Myocyte (in vitro differentiated cells): ENCODE results near the gene HMG20A. TPM values are rescaled to one million over a fixed set of nuclear protein-coding genes. Genes with fewer than 3 reads are reported as not detected.

Experiments
- DNase-seq: peaks from one replicate; pipeline ENCODE4 v3.0.0-alpha.2; 2012; ENCODE audit warnings: low read depth
- total RNA-seq: library from RNA; depleted of rRNA; stranded (reverse); fragments of >200 nt; gene quantifications from 2 replicates; pipeline ENCODE4 v1.2.3, GENCODE V29; 2014

The HMG20A gene
- total RNA-seq, 1 donor from 2014 or later = 36.6 TPM

- DNase-seq = no peak
These were observed 94.1 kb downstream of the HMG20A start for GRCh38 chr15:77514641-77515402.

DNA sequence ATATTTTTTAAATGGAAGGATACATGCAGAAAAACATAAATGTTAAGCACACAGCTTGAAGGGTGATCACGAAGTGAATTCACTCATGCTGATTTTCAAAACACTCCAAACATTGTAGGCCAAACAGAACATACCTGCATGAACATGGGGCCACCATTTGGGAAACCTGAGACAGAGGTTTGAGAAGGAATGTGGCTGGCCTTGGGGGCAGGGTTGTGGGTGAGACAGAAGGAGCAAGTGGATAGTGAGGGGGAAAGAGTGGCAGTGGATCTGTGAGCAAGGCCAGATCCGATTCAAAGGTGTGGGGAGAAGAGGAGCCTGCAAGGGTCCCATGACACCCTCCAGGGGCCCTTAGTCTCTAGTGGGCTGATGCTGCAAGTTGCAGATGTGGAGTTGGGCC is 94.9 kb downstream of the HMG20A start:
- no peak for DNase-seq

DNA sequence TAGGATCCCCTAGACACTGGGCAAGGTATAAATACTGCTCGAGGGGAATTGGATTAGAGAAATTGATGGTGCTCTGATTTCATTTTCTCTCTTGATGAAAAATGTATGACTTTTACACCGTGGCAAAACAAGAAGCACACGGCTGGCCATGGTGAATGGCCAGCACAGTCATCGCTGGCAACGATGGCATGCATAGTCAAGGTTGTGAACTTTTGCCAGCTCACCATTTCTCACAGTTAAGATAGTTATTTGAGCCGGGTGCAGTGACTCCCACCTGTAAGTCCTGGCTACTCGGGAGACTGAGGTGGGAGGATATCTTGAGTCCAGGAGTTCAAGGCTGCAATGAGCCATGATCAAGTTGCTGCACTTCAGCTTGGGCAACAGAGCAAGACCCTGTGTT is 95.4 kb downstream of the HMG20A start:
- no peak for DNase-seq

- DNase-seq = no peak
These were observed 96.1 kb downstream of the HMG20A start for GRCh38 chr15:77516786-77517185.

DNA sequence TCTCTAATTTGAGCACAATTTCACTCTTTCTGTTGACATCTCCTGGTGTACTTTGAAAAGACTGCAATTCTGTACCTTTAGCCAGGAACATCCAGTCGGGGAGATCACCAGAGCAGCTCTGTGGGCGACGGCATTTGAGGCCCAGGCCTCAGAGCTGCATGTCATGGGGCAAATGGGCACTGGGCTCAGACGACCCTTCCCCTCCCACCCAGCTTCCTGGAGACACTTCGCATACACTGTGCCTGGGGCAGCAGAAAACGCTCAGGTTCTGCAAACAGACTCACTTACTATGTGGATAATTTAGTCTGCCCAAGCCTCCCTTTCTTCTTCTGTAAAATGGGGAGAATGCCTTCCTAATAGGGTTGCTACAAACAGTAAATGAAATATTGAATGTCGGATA is 96.9 kb downstream of the HMG20A start:
- DNase-seq = no peak

GRCh38 chr15:77518458-77518857 is 97.8 kb downstream of the HMG20A start:
- no peak for DNase-seq

DNA sequence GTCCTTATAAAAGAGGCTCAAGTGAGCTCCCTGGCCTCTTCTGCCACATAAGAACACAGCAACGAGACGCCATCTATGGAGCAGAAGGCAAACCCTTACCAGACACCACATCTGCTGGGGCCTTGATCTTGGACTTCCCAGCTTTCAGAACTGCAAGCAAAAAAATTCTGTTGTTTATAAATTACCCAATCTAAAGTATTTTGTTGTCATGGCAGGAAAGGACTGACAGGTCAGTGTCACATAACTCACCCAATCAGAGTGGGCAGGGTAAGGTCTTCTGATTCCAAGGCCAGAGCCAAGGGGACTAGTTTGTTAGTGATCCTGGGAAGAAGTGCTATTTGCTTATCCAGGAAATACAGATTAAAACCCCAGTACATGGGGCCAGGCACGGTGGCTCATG is 98.9 kb downstream of the HMG20A start:
- no peak for DNase-seq

DNA sequence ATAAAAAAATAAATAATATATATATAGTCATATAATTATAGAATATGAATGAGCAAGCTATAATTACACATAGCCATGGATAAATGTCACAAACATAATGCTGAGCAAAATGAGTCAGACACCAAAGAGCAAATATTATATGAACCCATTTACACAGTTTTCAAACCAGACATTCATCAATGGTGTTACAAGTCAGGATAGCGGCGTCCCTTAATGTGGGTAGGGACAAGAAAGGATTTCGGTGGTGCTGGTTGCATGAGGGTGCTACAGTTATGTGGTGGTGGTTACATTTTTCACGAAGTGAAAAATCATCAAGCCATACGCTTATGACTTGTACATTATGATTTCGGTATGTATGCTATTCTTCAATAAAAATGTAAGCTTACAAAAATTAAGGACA is 100.5 kb downstream of the HMG20A start:
- DNase-seq = no peak

- no peak for DNase-seq
These were observed 104.7 kb downstream of the HMG20A start for GRCh38 chr15:77525400-77525811.

DNA sequence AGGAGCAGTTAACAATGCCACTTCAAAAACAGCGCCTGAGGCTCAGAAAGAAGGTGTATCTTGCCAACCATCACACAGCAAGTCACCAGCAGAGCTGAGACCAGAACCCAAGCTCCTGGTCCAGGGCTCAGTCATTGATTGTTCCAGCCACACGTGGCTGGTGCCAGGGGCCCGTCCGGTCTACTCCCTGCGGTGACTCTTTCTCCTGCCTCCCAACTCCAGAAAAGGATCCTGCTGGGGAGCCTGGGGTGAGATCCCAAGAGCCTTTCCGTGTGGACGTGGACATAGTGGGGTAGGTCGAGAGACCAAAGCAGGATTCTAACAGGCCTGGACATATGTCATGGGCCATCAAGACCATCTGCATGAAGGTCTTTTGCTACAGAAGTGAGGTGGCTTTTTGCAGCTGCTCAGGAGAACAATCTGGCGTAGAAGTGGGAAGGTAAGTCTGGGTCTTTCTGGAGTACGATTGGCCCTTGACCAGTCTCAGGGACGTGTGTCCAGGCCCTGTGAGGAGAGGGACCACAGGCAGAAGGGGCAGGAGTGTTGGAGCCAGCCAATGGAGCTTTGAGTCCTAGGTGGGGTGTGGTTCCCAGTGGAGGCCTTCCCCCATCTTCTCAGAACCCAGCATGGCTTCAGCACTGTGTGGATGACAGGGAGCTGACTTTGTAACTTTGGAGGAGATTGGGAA is 105.4 kb downstream of the HMG20A start:
- no peak for DNase-seq

- DNase-seq = no peak
These were observed 106.0 kb downstream of the HMG20A start for GRCh38 chr15:77526595-77527163.

DNA sequence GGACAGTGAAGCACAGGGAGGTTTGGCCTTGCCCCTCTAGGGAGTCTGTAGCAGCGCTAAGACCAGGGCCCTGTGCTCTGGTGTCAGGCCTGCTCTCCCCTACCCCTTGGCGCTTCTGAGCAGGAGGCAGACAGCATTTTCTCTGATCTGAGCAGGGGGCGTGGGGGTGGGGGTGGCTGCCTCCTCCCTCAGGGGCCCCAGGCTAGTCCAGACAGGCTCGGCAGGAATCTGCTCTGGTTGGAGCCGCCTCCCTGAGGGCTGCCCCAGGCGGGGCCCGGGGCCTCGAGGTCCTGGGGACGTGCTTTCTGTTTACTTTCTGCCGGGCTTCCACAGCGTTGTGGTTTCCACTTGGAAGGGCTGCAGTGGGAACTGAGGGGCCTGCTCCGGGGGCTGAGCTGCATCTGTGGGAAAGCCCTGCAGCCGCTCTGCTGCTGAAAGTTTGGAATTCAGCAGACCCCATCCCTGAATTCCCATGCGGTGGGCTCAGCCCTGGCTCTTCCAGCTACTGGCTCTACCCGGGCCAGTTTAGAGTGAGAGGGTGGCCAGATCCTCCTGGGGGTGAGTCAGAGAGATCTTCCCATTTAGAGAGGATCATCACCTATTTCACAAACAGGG is 106.6 kb downstream of the HMG20A start:
- DNase-seq = no peak

GRCh38 chr15:77527831-77528231 is 107.1 kb downstream of the HMG20A start:
- no peak for DNase-seq

DNA sequence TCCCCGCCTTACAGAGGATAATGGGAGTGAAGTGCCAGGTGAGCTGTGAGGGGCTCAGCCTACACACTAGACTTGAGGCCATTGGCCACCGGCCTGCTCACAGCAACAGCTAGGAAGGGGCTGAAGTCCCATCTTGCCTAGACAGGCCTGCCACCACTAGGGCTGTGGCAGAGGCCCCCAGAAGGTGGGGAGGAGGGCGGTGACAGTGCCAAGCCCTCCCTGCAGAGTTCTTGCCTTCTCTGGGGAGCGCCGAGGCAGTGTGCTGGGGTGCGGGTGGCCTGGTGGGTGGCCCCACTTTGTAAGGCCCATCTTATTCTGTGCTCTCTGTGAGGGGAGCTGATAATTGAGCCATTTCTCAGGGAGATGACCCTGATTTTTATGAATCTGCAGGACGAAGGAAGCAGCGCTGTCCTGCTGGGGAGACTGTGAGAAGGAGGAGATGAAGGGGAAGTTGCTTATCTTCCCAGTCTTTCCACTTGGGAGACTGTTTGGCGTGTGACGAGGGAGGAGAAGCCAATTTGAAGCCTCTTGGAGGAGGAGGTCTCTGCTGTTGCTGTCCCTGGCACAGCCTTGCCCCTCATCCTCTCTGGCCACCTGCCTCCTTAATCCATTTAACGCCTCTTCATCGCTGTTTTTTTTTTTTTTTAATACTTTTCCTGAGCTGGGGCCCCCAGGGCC is 107.7 kb downstream of the HMG20A start:
- DNase-seq = no peak

DNA sequence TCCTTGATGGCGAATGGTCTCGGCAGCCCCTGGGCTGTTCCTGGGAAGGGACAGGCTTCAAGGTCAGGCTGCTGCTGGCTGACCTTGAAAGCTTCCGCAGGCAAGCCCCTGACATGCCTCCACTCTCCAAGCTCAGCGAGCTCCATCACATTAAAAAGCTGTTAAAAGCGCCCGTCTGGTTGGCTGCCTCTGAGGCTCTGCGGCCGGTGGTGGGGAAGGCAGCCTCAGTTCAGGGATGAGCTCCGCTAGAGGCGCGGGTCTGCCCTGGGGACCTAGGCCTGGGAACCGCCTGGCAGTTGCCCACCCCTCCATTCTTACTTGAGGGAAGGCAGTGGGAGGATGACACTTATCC is 108.3 kb downstream of the HMG20A start:
- DNase-seq = no peak

DNA sequence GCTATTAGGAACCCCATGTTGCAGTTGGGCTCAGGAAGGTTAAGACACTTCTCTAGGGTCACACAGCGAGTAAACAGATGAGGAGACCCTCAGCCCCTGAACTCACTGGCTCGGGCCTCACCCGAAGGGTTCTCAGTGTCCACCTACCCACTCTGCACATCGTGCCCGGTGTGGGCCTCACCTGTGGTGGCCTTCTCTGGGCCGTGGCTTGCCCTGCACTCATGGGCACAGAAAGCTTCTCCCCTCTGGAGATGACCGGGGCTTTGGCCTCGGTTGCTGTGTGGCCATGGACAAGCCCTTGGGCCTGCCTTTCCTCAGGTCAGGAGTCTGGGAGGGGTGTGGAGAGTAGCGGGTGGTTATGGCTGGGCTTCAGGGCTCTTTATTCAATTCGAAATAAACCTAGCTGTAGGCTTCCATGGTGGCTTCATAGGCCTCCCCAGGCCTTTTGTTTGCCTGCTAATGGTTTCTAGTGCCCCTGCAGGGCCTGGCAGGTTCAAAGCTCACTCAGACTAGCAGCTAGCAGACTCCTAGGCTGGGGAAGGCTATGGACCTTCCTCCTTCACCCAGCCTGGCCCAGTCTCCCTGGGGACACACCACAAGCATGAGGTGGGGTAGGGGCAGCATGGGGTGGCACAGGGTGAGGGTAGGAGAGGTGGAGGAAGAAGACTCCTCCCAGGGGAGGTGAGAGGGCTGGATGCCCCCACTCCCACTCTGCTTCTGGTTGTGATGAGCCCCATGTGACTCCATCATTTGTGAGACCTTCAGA is 108.9 kb downstream of the HMG20A start:
- DNase-seq = no peak

- no peak for DNase-seq
These were observed 109.9 kb downstream of the HMG20A start for GRCh38 chr15:77530576-77530975.

DNA sequence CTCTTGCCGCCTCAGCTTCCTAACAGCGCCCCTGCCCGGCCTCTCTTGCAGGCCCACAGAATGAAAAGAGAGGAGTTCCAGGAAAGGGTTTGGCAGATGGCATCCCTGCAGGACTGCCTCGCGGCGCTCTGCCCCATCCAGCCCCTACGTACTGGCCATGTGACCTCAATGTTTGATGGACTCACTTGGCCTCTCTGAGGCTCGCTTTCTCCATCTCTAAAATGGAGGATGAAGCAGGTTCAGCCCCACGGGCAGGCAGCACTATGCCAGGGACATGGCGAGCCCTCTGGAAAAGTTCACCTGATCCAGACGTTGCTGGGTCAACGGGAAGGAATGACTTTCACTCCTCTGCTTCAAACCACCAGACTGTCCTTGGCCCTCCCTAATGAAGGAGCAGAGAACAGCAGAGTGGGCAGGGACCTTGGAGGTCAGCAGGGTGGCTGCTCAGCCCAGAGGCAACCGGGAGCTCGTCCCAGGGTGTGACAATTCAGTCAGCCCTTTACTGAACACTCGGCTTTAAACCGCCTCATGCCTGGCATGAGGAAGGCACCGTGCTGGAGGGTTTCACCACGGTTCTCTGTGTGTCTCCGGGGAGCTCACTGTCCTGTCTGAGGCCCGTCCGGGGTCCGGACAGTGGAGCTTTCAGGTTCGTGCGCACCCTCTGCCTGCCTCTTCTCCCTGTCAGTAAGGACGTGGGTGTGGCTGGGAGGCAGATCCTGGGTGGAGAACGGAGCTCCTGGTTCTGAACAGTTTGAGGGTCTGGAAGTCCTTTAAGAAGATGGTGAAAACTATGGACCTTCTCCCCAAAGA is 110.7 kb downstream of the HMG20A start:
- no peak for DNase-seq

DNA sequence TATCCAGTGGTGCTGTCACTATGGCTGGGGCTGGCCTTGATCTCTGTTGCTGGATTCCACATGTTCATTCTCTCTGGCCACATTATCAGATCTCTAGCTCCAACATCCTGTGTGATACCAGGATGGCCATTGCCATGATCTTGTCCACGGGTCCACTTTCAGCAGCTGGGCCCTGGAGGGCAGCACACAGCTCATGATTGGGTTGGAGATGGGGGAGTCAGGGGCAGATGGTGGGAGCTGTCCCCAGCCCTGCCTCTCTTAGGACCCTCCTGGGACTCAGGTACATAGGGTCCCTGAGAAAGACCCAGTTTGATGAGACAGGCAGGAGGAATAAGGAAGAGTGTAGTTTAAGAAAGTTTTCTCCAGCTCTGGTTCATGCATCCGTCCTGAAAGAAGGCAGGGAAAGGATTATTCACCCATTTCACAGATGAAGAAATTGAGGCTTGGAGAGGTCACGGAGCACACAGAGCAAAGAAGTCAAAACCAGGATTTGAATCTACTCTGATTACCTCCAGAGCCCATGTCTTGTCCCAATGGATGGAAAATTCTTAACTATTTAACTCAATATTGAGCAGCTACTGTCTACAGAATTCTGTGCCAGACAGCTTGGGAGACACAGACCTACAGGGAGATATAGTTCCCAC is 111.5 kb downstream of the HMG20A start:
- no peak for DNase-seq

GRCh38 chr15:77532846-77533245 is 112.2 kb downstream of the HMG20A start:
- no peak for DNase-seq
